COR-L47 (cell line): Measurements from ENCODE around the gene KLC3.

Experiments
- DNase-seq: peaks from one replicate; lab custom pipeline; 2025; lab: John Stamatoyannopoulos, UW

The KLC3 gene

GRCh38 chr19:45376045-45376724 is 35.6 kb downstream of the KLC3 start:
- no peak for DNase-seq

DNA sequence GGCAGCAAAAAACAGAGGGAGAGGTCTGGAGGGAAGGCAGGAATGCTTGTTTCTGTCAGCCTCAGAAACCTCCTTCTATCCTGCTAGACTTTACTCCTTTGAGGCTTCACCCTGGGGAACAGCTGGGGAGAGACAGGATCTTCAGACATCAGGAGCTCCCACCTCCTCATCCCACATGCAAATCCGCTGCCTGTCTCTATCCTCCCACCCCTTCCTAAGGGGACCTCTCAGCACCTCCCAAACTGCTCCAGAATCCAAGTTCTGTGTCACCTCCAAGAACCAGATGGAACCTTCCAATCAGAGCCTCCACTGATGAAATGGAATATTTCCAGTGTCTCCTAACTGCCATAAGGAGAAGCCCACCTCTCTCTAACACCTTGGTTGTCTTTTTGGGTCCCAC is 39.6 kb downstream of the KLC3 start:
- no peak for DNase-seq

- DNase-seq, result no peak
Observed at GRCh38 chr19:45382426-45382825, 41.9 kb downstream of the KLC3 start.

DNA sequence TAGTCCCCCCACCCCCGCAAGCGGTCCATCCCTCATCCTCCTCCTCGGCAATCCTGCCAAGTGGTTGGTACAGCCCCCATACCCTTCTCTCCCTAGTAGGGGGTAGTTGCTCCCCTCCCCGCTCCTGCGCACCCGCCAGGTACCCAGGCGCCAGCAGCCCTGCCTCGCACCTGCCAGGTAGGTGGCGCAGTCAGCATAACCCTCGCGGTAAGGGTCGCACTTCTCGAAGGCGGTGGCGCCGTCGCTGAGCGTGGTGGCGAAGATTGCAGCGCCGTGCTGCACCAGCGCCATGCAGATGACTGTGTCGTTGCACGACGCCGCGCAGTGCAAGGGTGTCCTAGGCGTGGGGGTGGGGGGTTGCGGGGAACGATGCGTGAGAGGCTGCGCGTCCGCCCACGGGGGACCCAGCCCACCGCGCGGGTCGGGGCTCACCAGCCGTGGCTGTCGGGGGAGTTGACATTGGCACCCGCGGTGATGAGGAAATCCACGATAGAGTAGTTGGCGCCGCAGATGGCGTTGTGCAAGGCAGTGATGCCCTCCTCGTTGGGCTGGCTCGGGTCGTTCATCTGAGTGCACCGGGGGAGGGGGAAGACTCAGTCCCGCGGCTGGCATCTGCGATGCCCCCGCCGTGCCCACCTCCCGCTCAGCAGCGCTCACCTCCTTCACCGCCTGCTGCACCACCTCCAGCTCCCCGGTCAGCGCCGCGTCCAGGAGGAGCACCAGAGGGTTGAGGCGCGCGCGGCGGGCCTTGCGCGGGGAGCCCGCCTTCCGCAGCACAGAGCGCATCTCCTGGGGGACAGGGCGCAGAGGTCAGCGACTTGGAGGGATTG is 45.1 kb downstream of the KLC3 start:
- no peak for DNase-seq

GRCh38 chr19:45391346-45391745 is 50.8 kb downstream of the KLC3 start:
- DNase-seq, result no peak

GRCh38 chr19:45391871-45392665 is 51.5 kb downstream of the KLC3 start:
- DNase-seq, result no peak

DNA sequence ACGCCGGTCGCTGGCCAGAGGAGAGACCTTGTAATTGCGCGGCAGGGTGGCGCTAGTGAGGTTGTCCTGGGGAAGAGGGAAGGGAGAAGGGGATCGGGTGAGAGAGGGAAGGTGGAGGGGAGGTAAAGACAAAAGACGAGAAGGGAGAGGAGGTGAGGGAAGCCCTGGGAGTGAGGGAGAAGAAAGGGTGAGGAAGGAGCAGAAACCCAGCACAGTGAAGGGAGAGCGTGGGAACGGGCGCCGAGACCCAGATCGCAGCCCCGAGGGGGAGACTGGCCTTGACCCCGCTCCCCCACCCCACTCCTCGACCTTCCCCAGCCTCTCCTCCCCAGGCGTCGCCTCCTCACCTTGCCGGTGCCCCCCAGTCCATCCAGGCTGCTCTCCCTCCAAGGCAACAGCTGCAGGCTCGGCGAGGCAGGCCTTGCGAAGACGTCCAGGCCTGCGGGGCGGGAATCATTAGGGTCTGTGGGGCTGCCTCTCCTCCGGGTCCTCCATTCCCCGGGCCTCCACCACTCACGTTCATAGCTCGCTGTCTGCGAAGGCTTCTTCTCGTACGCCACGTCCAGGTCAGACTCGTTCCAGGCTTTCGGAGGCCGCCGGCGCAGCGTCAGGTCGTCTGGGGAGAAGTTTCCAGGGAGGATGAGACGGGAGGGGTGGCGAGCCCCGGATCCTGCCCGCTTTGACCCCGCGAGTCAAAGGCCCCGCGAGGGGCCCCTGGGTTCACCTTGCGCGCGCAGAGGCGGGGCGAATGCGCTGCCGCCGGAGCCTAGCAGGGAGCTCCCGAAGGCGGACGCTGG is 55.5 kb downstream of the KLC3 start:
- DNase-seq, result no peak

DNA sequence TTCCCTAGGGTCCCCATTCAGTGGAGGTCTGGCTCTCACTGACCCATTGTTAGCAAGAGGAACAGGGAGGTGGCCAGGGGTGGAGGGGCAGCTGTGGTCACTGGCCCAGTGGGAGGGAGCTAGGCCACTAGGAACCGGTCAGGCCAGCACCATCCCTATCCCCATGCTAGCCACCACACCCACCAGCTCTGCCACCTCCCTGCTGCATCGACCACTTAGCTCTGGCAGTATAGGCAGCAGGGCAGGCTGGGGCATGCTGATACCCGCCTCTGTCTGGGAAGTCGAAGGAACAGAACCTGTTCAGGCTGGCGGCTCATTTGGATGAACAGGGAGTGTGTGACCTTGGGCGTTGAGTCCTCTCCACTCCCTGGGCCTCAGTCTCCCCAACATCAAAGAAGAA is 59.6 kb downstream of the KLC3 start:
- no peak for DNase-seq
